ENCODE data around the gene L3MBTL1. TPM values are rescaled to one million over a fixed set of nuclear protein-coding genes. Genes with fewer than 3 reads are reported as not detected.

L3MBTL1 gene
- total and polyA plus RNA-seq, 2 of the 4 experiments (the other 2 are of a cell fraction), result 2.2 to 4.5 TPM

DNA sequence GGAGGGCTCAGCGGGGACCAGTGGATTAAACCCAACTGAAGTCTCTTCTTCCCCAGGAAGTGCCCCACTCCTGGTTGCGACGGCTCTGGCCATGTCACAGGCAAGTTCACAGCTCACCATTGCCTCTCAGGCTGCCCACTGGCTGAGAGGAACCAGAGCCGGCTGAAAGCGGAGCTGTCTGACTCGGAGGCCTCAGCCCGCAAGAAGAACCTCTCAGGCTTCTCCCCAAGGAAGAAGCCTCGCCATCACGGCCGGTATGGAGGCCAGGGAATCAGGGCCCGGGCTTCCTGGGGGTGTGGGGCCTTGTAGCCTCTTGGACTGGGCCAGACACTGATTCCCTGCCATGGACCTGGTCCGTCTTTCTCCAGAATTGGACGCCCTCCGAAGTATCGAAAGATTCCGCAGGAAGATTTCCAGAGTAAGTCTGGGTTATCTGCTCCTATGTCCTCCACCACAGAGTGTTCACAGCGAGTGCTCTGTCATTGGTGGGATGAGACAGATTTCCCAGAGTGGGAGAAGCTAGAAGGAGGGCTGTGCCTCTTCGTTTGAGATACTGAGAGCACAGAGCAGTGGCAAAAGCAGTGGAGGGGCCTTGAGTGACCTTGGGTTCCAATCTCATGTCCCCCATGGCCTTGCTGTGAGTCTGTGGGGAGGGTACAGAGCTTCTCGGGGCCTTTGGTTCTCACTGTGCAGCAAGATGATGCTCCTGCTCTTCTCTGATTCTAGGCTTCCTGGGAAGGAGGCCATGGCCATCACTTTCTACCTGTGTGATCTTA lies 28.7 kb downstream of the L3MBTL1 start:
- Histone ChIP-seq H3K27ac (ENCODE audit: insufficient read depth, low read length) (no peak overlapping the region), H3K56ac (ENCODE audit: extremely low read depth, insufficient read depth, low read length) (no peak overlapping the region), H2BK120ac (ENCODE audit: low read depth, low read length) (no peak overlapping the region), H3K9ac (ENCODE audit: low read depth, low read length) (no peak overlapping the region), H2BK15ac (ENCODE audit: low read depth, low read length) (no peak overlapping the region), H3K36me3 (ENCODE audit: control insufficient read depth, insufficient read depth, low read length) (peaks cover 3% of the 10 kb centered on the region), H3K4me1 (ENCODE audit: control insufficient read depth, insufficient read depth, low read length) (peaks cover 3% of the 10 kb centered on the region; the same call in 1 of the 2 replicates), H3K4me2 (ENCODE audit: low read depth, low read length) (no peak overlapping the region), H3K18ac (ENCODE audit: low read depth, low read length) (no peak overlapping the region), H3K14ac (replicated peaks; ENCODE audit: low read depth, low read length) (no peak overlapping the region), H3K9me3 (ENCODE audit: control insufficient read depth, insufficient read depth, low read length) (no peaks in the 10 kb centered on the region), H3K4ac (ENCODE audit: low read depth, low read length) (no peak overlapping the region), H4K8ac (ENCODE audit: low read depth in 2 of 2, low read length in 2 of 2) (no peak overlapping the region), H2BK5ac (ENCODE audit: low read depth, low read length, poor library complexity, severe bottlenecking) (no peak overlapping the region), H2AK5ac (ENCODE audit: low read depth, low read length) (no peak overlapping the region), H3K4me3 (ENCODE audit: insufficient read depth, low read depth, low read length) (no peak overlapping the region), H4K5ac (ENCODE audit: low read depth, low read length) (no peak overlapping the region), H3K79me1 (ENCODE audit: low read depth in 1 of 2, low read length in 2 of 2) (no peaks in the 10 kb centered on the region), H4K91ac (ENCODE audit: insufficient read depth, low read depth, low read length) (no peak overlapping the region), H3K27me3 (ENCODE audit: control insufficient read depth, insufficient read depth, low read length) (no peaks in the 10 kb centered on the region; the same call in 1 of the 2 replicates), H2AFZ (replicated peaks; ENCODE audit: low read length, poor library complexity) (no peak overlapping the region), H3K9me1 (ENCODE audit: insufficient read depth, low read length) (no peaks in the 10 kb centered on the region), H2AK9ac (replicated peaks; ENCODE audit: low read depth, low read length, poor library complexity) (no peak overlapping the region), H4K20me1 (ENCODE audit: insufficient read depth, low read length) (no peaks in the 10 kb centered on the region), H2BK20ac (ENCODE audit: low read depth, low read length) (no peak overlapping the region), H3K23ac (ENCODE audit: low read depth, low read length) (no peak overlapping the region; the same call in 1 of the 2 replicates)
- ATAC-seq (ENCODE audit: low read depth) (no peak), DNase-seq (no peak)
- intact Hi-C loops (cut with micrococcal nuclease), result loop anchor here (5.0 kb wide), 1 partner anchor 211 kb away; no protein-coding TSS in a partner anchor
- dilution Hi-C loops (cut with HindIII; ENCODE audit: low sequenced_read_pairs, unreplicated experiment), result no loop called here
- in situ Hi-C loops (cut with MboI; ENCODE audit: low sequenced_read_pairs), result loop anchor here (5.0 to 10.0 kb wide), 2 partner anchors 159 to 546 kb away; no protein-coding TSS in a partner anchor
- 87% methylated on average over 9 of the region's 19 CpGs; no CpG with 5 or more reads in 1 of the 2 experiments for WGBS, 2 experiments (ENCODE audit: extremely low coverage in 2 of 2, insufficient read length in 1 of 2)
- ChIA-PET POLR2A (ENCODE audit: unreplicated experiment) (no interaction called here), CTCF (no interaction called here)
- BruUV-seq (replicated peaks), result no TSS peak
- TF ChIP-seq BHLHE40 (IDR thresholded peaks at IDR 0.05; ENCODE audit: low read depth, low read length) (no peak), FOS (IDR thresholded peaks at IDR 0.05; ENCODE audit: low read depth, low read length) (no peak), RAD21 (IDR thresholded peaks at IDR 0.05; ENCODE audit: low read length) (no peak), MXI1 (IDR thresholded peaks at IDR 0.05; ENCODE audit: borderline replicate concordance, low read depth, low read length) (no peak), ELK1 (IDR thresholded peaks at IDR 0.05; ENCODE audit: borderline replicate concordance, low read depth, low read length) (no peak), POLR2A (IDR thresholded peaks at IDR 0.05; ENCODE audit: low read depth, low read length) (no peak), MAZ (IDR thresholded peaks at IDR 0.05; ENCODE audit: borderline replicate concordance, low read depth, low read length) (no peak), MAFK (IDR thresholded peaks at IDR 0.05; ENCODE audit: low read depth, low read length) (no peak), CHD1 (IDR thresholded peaks at IDR 0.05; ENCODE audit: low read depth, low read length) (no peak), USF2 (IDR thresholded peaks at IDR 0.05; ENCODE audit: low read depth, low read length) (no peak), RFX5 (IDR thresholded peaks at IDR 0.05; ENCODE audit: low read depth, low read length) (no peak), NFE2L2 (IDR thresholded peaks at IDR 0.05; ENCODE audit: low read depth, low read length) (no peak), CEBPB (IDR thresholded peaks at IDR 0.05; ENCODE audit: low read depth, low read length) (no peak), RCOR1 (IDR thresholded peaks at IDR 0.05; ENCODE audit: insufficient replicate concordance, low read length) (no peak), SMC3 (IDR thresholded peaks at IDR 0.05; ENCODE audit: low read depth, low read length) (no peak)

Data from IMR-90 (cell line).